Liver (tissue), 9 donors: ENCODE data around the gene PARD6G. TPM values are rescaled to one million over a fixed set of nuclear protein-coding genes. Genes with fewer than 3 reads are reported as not detected.

Experiments used
- DNase-seq: peaks from one replicate; pipeline ENCODE4 v3.0.0-alpha.2; 2017; ENCODE audit warnings: low spot score
- H3K27ac ChIP-seq, 2 donors: one replicate each; pipeline ENCODE4 v1.7.0; 2013; ENCODE audit warnings: inconsistent platforms in 2 of 2, low read length in 2 of 2, control low read depth in 1 of 2, low read depth in 1 of 2, mild to moderate bottlenecking in 1 of 2
- H3K27me3 ChIP-seq, 4 donors: one replicate each; pipeline versions ENCODE4 v1.6.1 to v1.7.0; 2013; ENCODE audit warnings: low read length in 3 of 4, inconsistent platforms in 1 of 4, mild to moderate bottlenecking in 1 of 4, moderate library complexity in 1 of 4; ENCODE audit not compliant: control insufficient read depth in 4 of 4, insufficient read depth in 4 of 4
- H3K36me3 ChIP-seq, 4 donors: one replicate each; pipeline versions ENCODE4 v1.6.1 to v1.7.0; 2013; ENCODE audit warnings: low read length in 3 of 4, mild to moderate bottlenecking in 3 of 4, low read depth in 1 of 4, moderate library complexity in 1 of 4; ENCODE audit not compliant: control insufficient read depth in 4 of 4, insufficient read depth in 3 of 4
- H3K4me1 ChIP-seq, 4 donors: one replicate each; pipeline versions ENCODE4 v1.6.1 to v1.7.0; 2013; ENCODE audit warnings: low read length in 3 of 4, mild to moderate bottlenecking in 3 of 4, moderate library complexity in 1 of 4; ENCODE audit not compliant: control insufficient read depth in 4 of 4, insufficient read depth in 4 of 4
- H3K4me3 ChIP-seq, 3 donors: one replicate each; pipeline versions ENCODE4 v1.6.1 to v1.7.0; 2013; ENCODE audit warnings: low read length in 3 of 3, control low read depth in 1 of 3, low read depth in 1 of 3, mild to moderate bottlenecking in 1 of 3
- H3K9ac ChIP-seq, 2 donors: one replicate each; pipeline ENCODE4 v1.7.0; 2013; ENCODE audit warnings: low read length in 2 of 2, mild to moderate bottlenecking in 2 of 2, moderate library complexity in 2 of 2, control low read depth in 1 of 2, low read depth in 1 of 2
- H3K9me3 ChIP-seq, 4 donors: one replicate each; pipeline versions ENCODE4 v1.6.1 to v1.7.0; 2013; ENCODE audit warnings: low read length in 3 of 4; ENCODE audit not compliant: control insufficient read depth in 4 of 4
- FOXA1 ChIP-seq: IDR thresholded peaks from 2 replicates; pipeline ENCODE4 v1.6.1; 2016; ENCODE audit warnings: antibody characterized with exemption
- FOXA2 ChIP-seq: IDR thresholded peaks from 2 replicates; pipeline ENCODE4 v1.6.1; 2016; ENCODE audit warnings: antibody characterized with exemption
- GABPA ChIP-seq, 2 donors: IDR thresholded peaks in 1 of 2; conservative IDR thresholded peaks in 1 of 2; 2 replicates each; pipeline ENCODE4 v1.6.1; 2016; ENCODE audit warnings: antibody characterized with exemption in 2 of 2, mild to moderate bottlenecking in 1 of 2, moderate library complexity in 1 of 2
- HNF4G ChIP-seq: IDR thresholded peaks from 2 replicates; pipeline ENCODE4 v1.6.1; 2016; ENCODE audit warnings: antibody characterized with exemption
- NR2F2 ChIP-seq: IDR thresholded peaks from 2 replicates; pipeline ENCODE4 v1.6.1; 2016; ENCODE audit warnings: antibody characterized with exemption
- RXRA ChIP-seq, 2 donors: IDR thresholded peaks; 2 replicates each; pipeline ENCODE4 v1.6.1; 2017 to 2018; ENCODE audit warnings: antibody characterized with exemption in 2 of 2, mild to moderate bottlenecking in 1 of 2
- SP1 ChIP-seq: IDR thresholded peaks from 2 replicates; pipeline ENCODE4 v1.6.1; 2018; ENCODE audit warnings: antibody characterized with exemption, mild to moderate bottlenecking
- TAF1 ChIP-seq: conservative IDR thresholded peaks from 2 replicates; pipeline ENCODE4 v1.6.1; 2016; ENCODE audit warnings: antibody characterized with exemption, mild to moderate bottlenecking
- YY1 ChIP-seq: IDR thresholded peaks from 2 replicates; pipeline ENCODE4 v1.6.1; 2016; ENCODE audit warnings: antibody characterized with exemption, mild to moderate bottlenecking
- WGBS: extraction: QIAGEN DNeasy Blood & Tissue Kit; methylation state at CpG from one replicate; pipeline ENCODE4 v1.1.7; 2013; 5-methylcytosine and 5-hydroxymethylcytosine counted together
- polyA plus RNA-seq, 2 donors: library from polyadenylated mRNA; stranded (reverse) in 1 of 2; unstranded in 1 of 2; fragments of 200-250 nt in 1 of 2; fragments of >200 nt in 1 of 2; fragmentation: Nextera tagmentation in 1 of 2; extraction: Ambion mirVana in 1 of 2; gene quantifications; one replicate each; pipeline versions ENCODE4 v1.2.1 to v1.2.3, GENCODE V29; 2013 to 2015
- total RNA-seq, 2 donors: library from RNA; depleted of rRNA; stranded (reverse); fragments of >200 nt; gene quantifications; one replicate each; pipeline ENCODE4 v1.2.3, GENCODE V29; 2014
- TF ChIP-seq, protein P1 (sequence below): IDR thresholded peaks from 2 replicates; pipeline ENCODE4 v1.6.1; 2016; ENCODE audit warnings: antibody characterized with exemption
- TF ChIP-seq, protein P2 (sequence below): fragments of 150-350 bp; IDR thresholded peaks from 2 replicates; pipeline ENCODE4 v1.5.1; 2017; ENCODE audit warnings: improper control_type of control experiment, low read depth, low read length; ENCODE audit not compliant: missing input control
- TF ChIP-seq, protein P3 (sequence below): IDR thresholded peaks from 2 replicates; pipeline ENCODE4 v1.6.1; 2016; ENCODE audit warnings: antibody characterized with exemption
- TF ChIP-seq, protein P4 (sequence below): IDR thresholded peaks from 2 replicates; pipeline ENCODE4 v1.6.1; 2016; ENCODE audit warnings: antibody characterized with exemption
- TF ChIP-seq, protein P5 (sequence below): IDR thresholded peaks from 2 replicates; pipeline ENCODE4 v1.6.1; 2016; ENCODE audit warnings: antibody characterized with exemption, mild to moderate bottlenecking
- donor health status: healthy.
- donor health status: healthy.
- donor health status: healthy.
- donor health status: healthy.
- donor health status: healthy.

Gene PARD6G
- total and polyA plus RNA-seq, 4 donors, result 0.96 to 2.4 (median 1.8) TPM

DNA sequence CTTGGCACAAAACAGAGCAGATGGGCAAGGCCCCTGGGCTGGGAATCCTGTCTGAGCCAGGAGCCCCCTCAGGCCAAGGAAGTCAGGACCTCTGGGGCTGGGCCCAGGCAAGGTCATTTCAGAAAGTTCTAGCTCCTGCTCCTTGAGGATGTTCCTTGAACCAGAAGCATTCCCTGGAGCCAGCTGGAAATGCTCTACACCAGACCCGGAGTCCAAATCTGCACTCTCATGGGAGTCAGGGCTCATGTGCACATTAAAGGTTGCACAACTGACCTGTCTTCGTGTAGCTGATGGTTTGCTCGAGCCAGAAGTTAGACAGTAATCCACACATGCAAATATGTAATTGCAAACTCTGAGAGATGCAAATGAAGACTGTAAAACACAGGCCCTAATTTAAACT is 18.0 kb downstream of the PARD6G start:
- 62% methylated on average over 3 of the region's 3 CpGs for WGBS
- H3K9ac ChIP-seq, result no peak overlapping the region
- no peaks in the 10 kb centered on the region for H3K9me3 ChIP-seq
- no peak for DNase-seq
- H3K27ac ChIP-seq, result no peak overlapping the region
- no peaks in the 10 kb centered on the region for H3K36me3 ChIP-seq
- no peaks in the 10 kb centered on the region for H3K4me1 ChIP-seq
- no peaks in the 10 kb centered on the region for H3K27me3 ChIP-seq
- no peak overlapping the region for H3K4me3 ChIP-seq
- TF ChIP-seq, protein P1, sequence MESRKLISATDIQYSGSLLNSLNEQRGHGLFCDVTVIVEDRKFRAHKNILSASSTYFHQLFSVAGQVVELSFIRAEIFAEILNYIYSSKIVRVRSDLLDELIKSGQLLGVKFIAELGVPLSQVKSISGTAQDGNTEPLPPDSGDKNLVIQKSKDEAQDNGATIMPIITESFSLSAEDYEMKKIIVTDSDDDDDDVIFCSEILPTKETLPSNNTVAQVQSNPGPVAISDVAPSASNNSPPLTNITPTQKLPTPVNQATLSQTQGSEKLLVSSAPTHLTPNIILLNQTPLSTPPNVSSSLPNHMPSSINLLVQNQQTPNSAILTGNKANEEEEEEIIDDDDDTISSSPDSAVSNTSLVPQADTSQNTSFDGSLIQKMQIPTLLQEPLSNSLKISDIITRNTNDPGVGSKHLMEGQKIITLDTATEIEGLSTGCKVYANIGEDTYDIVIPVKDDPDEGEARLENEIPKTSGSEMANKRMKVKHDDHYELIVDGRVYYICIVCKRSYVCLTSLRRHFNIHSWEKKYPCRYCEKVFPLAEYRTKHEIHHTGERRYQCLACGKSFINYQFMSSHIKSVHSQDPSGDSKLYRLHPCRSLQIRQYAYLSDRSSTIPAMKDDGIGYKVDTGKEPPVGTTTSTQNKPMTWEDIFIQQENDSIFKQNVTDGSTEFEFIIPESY, result no peak
- TF ChIP-seq GABPA (IDR thresholded peaks at IDR 0.05 in 1 of 2, conservative IDR thresholded peaks at IDR 0.05 in 1 of 2) (no peak), NR2F2 (peak; percentile 79), FOXA1 (no peak)

DNA sequence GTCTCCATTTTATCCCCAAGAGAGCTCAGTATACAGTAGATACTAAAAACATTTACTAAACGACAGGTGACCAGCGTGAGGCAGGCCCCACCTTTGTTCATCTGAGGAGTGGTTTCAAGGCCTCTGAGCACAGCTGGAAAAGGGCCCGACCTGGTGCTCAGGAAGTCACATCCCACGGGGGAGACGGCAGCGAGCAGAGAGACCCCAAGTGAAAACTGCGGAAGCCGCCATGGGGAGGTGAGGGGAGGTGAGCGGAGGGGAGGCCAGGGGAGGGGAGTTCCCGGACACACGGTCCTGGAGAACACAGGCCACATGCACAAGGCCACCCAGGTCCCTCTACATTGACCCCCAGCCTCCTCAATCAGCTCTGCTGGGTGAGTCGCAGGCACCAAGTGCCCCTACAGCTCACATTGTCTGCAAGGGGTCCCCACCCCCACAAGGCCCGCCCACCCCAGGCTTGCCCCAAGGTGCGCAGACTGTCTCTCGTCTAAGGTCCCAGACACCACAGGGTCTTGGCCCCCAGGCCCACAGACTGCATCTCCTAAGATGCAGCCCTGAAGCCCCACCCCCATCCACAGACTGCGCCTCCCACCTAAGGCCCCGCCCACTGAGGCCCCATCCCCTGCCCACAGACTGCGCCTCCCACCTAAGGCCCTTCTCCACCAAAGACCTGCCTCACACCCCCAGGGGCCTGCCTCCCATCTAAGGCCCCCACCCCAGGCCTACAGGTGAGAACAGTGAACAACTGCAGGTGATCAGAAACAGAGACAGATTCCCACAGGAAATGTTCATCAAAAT is 19.1 kb downstream of the PARD6G start:
- TF ChIP-seq TAF1 (no peak), FOXA2 (no peak), RXRA (IDR thresholded peaks at IDR 0.05) (no peak), YY1 (no peak), NR2F2 (no peak), SP1 (no peak), GABPA (IDR thresholded peaks at IDR 0.05 in 1 of 2, conservative IDR thresholded peaks at IDR 0.05 in 1 of 2) (no peak), HNF4G (no peak), FOXA1 (no peak)
- TF ChIP-seq, protein P2, sequence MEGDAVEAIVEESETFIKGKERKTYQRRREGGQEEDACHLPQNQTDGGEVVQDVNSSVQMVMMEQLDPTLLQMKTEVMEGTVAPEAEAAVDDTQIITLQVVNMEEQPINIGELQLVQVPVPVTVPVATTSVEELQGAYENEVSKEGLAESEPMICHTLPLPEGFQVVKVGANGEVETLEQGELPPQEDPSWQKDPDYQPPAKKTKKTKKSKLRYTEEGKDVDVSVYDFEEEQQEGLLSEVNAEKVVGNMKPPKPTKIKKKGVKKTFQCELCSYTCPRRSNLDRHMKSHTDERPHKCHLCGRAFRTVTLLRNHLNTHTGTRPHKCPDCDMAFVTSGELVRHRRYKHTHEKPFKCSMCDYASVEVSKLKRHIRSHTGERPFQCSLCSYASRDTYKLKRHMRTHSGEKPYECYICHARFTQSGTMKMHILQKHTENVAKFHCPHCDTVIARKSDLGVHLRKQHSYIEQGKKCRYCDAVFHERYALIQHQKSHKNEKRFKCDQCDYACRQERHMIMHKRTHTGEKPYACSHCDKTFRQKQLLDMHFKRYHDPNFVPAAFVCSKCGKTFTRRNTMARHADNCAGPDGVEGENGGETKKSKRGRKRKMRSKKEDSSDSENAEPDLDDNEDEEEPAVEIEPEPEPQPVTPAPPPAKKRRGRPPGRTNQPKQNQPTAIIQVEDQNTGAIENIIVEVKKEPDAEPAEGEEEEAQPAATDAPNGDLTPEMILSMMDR, result no peak
- TF ChIP-seq, protein P3, sequence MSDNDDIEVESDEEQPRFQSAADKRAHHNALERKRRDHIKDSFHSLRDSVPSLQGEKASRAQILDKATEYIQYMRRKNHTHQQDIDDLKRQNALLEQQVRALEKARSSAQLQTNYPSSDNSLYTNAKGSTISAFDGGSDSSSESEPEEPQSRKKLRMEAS, result no peak
- TF ChIP-seq, protein P1, result no peak
- TF ChIP-seq, protein P4, sequence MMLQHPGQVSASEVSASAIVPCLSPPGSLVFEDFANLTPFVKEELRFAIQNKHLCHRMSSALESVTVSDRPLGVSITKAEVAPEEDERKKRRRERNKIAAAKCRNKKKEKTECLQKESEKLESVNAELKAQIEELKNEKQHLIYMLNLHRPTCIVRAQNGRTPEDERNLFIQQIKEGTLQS, result no peak
- TF ChIP-seq, protein P5, sequence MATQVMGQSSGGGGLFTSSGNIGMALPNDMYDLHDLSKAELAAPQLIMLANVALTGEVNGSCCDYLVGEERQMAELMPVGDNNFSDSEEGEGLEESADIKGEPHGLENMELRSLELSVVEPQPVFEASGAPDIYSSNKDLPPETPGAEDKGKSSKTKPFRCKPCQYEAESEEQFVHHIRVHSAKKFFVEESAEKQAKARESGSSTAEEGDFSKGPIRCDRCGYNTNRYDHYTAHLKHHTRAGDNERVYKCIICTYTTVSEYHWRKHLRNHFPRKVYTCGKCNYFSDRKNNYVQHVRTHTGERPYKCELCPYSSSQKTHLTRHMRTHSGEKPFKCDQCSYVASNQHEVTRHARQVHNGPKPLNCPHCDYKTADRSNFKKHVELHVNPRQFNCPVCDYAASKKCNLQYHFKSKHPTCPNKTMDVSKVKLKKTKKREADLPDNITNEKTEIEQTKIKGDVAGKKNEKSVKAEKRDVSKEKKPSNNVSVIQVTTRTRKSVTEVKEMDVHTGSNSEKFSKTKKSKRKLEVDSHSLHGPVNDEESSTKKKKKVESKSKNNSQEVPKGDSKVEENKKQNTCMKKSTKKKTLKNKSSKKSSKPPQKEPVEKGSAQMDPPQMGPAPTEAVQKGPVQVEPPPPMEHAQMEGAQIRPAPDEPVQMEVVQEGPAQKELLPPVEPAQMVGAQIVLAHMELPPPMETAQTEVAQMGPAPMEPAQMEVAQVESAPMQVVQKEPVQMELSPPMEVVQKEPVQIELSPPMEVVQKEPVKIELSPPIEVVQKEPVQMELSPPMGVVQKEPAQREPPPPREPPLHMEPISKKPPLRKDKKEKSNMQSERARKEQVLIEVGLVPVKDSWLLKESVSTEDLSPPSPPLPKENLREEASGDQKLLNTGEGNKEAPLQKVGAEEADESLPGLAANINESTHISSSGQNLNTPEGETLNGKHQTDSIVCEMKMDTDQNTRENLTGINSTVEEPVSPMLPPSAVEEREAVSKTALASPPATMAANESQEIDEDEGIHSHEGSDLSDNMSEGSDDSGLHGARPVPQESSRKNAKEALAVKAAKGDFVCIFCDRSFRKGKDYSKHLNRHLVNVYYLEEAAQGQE, result no peak
- Histone ChIP-seq H3K9ac (no peak overlapping the region), H3K36me3 (no peaks in the 10 kb centered on the region), H3K27ac (no peak overlapping the region), H3K4me3 (no peak overlapping the region), H3K27me3 (no peaks in the 10 kb centered on the region), H3K4me1 (no peaks in the 10 kb centered on the region), H3K9me3 (no peaks in the 10 kb centered on the region)
- no peak for DNase-seq
- 95% methylated on average over 18 of the region's 18 CpGs for WGBS
